IMR-90 (cell line): Measurements from ENCODE around the gene CIROP. TPM values are rescaled to one million over a fixed set of nuclear protein-coding genes. Genes with fewer than 3 reads are reported as not detected.

Experiments
- ATAC-seq: fragments of 200-7000 bp; cut with Tn5 transposase; 2 replicates; pipeline ENCODE4 v1.9.1; 2020; ENCODE audit warnings: low read depth, mild to moderate bottlenecking, moderate library complexity
- BruUV-seq: library from RNA; stranded (reverse); fragments of 400-500 nt; replicated peaks from 2 replicates; lab custom pipeline; 2021; lab: Mats Ljungman, UMichigan
- CTCF ChIA-PET: fragments of 300-600 bp; formaldehyde crosslinking; extraction: SDS; loops from one replicate; lab custom pipeline; 2021; ENCODE audit warnings: antibody characterized with exemption; lab: Yijun Ruan, JAX
- POLR2A ChIA-PET: fragments of 300-600 bp; sonication (Branson Sonifier 250); formaldehyde crosslinking; loops from one replicate; lab custom pipeline; 2022; ENCODE audit warnings: antibody characterized with exemption; ENCODE audit not compliant: unreplicated experiment; lab: Charles Lee
- DNase-seq: peaks from one replicate; pipeline ENCODE4 v3.0.0; 2013
- H2AFZ ChIP-seq: replicated peaks from 2 replicates; pipeline ENCODE3; 2013; ENCODE audit warnings: low read length, mild to moderate bottlenecking; ENCODE audit not compliant: poor library complexity
- H2AK5ac ChIP-seq: 2 replicates; pipeline ENCODE4 v1.6.1; 2013; ENCODE audit warnings: low read depth, low read length, inconsistent platforms
- H2AK9ac ChIP-seq: replicated peaks from 2 replicates; pipeline ENCODE3; 2013; ENCODE audit warnings: mild to moderate bottlenecking, low read depth, low read length, moderate library complexity; ENCODE audit not compliant: poor library complexity
- H2BK120ac ChIP-seq: 2 replicates; pipeline ENCODE4 v1.6.1; 2013; ENCODE audit warnings: low read depth, low read length, inconsistent platforms
- H2BK15ac ChIP-seq: 3 replicates; pipeline ENCODE4 v1.6.1; 2013; ENCODE audit warnings: low read depth, low read length, inconsistent platforms
- H2BK20ac ChIP-seq: 2 replicates; pipeline ENCODE4 v1.6.1; 2013; ENCODE audit warnings: low read depth, mild to moderate bottlenecking, inconsistent platforms, low read length, moderate library complexity
- H2BK5ac ChIP-seq: 2 replicates; pipeline ENCODE4 v1.6.1; 2013; ENCODE audit warnings: mild to moderate bottlenecking, low read depth, low read length, inconsistent platforms; ENCODE audit not compliant: poor library complexity, severe bottlenecking
- H3K14ac ChIP-seq: replicated peaks from 2 replicates; pipeline ENCODE4 v1.6.1; 2013; ENCODE audit warnings: low read depth, low read length, inconsistent platforms
- H3K18ac ChIP-seq: 2 replicates; pipeline ENCODE4 v1.6.1; 2013; ENCODE audit warnings: low read depth, low read length, control low read depth
- H3K23ac ChIP-seq: 2 replicates; pipeline ENCODE4 v1.6.1; 2013; ENCODE audit warnings: low read depth, low read length, inconsistent platforms
- H3K27ac ChIP-seq: 2 replicates; pipeline ENCODE4 v1.5.1; 2013; ENCODE audit warnings: mild to moderate bottlenecking, control low read depth, low read length; ENCODE audit not compliant: insufficient read depth
- H3K27me3 ChIP-seq: 2 replicates; pipeline ENCODE4 v1.6.1; 2013; ENCODE audit warnings: low read length; ENCODE audit not compliant: control insufficient read depth, insufficient read depth
- H3K36me3 ChIP-seq: 2 replicates; pipeline ENCODE4 v1.6.1; 2013; ENCODE audit warnings: low read length, mixed read lengths; ENCODE audit not compliant: control insufficient read depth, insufficient read depth
- H3K4ac ChIP-seq: 2 replicates; pipeline ENCODE4 v1.6.1; 2013; ENCODE audit warnings: low read depth, low read length, inconsistent platforms
- H3K4me1 ChIP-seq: 2 replicates; pipeline ENCODE4 v1.6.1; 2013; ENCODE audit warnings: low read length, mixed read lengths; ENCODE audit not compliant: control insufficient read depth, insufficient read depth
- H3K4me2 ChIP-seq: 2 replicates; pipeline ENCODE4 v1.6.1; 2013; ENCODE audit warnings: low read depth, mild to moderate bottlenecking, control low read depth, low read length, moderate library complexity
- H3K4me3 ChIP-seq: 2 replicates; pipeline ENCODE4 v1.5.1; 2013; ENCODE audit warnings: low read depth, mild to moderate bottlenecking, control low read depth, low read length, moderate library complexity; ENCODE audit not compliant: insufficient read depth
- H3K56ac ChIP-seq: 2 replicates; pipeline ENCODE4 v1.6.1; 2013; ENCODE audit warnings: low read length, inconsistent platforms; ENCODE audit not compliant: insufficient read depth; ENCODE audit errors: extremely low read depth
- H3K79me1 ChIP-seq, 2 experiments: 2 replicates each; pipeline ENCODE4 v1.6.1; 2013; ENCODE audit warnings: low read length in 2 of 2, inconsistent platforms in 1 of 2, low read depth in 1 of 2
- H3K9ac ChIP-seq: 2 replicates; pipeline ENCODE4 v1.6.1; 2013; ENCODE audit warnings: low read depth, low read length, control low read depth
- H3K9me1 ChIP-seq: 2 replicates; pipeline ENCODE4 v1.6.1; 2013; ENCODE audit warnings: low read length, inconsistent platforms; ENCODE audit not compliant: insufficient read depth
- H3K9me3 ChIP-seq: 2 replicates; pipeline ENCODE4 v1.6.1; 2013; ENCODE audit warnings: low read length; ENCODE audit not compliant: control insufficient read depth, insufficient read depth
- H4K20me1 ChIP-seq: 2 replicates; pipeline ENCODE4 v1.6.1; 2013; ENCODE audit warnings: low read length, inconsistent platforms; ENCODE audit not compliant: insufficient read depth
- H4K5ac ChIP-seq: 2 replicates; pipeline ENCODE4 v1.6.1; 2013; ENCODE audit warnings: mild to moderate bottlenecking, low read depth, low read length, control low read depth
- H4K8ac ChIP-seq, 2 experiments: 2 replicates each; pipeline ENCODE4 v1.6.1; 2013; ENCODE audit warnings: low read depth in 2 of 2, low read length in 2 of 2, control low read depth in 1 of 2, inconsistent platforms in 1 of 2
- H4K91ac ChIP-seq: 2 replicates; pipeline ENCODE4 v1.6.1; 2013; ENCODE audit warnings: low read depth, low read length, inconsistent platforms; ENCODE audit not compliant: insufficient read depth
- BHLHE40 ChIP-seq: fragments of 150-350 bp; IDR thresholded peaks from 2 replicates; pipeline ENCODE4 v1.6.1; 2016; ENCODE audit warnings: mild to moderate bottlenecking, low read depth, low read length
- CTCF ChIP-seq: conservative IDR thresholded peaks from 2 replicates; pipeline ENCODE4 v1.5.1; 2012; ENCODE audit warnings: mild to moderate bottlenecking, low read depth, low read length, improper control_type of control experiment
- MAZ ChIP-seq: IDR thresholded peaks from 2 replicates; pipeline ENCODE4 v1.6.1; 2012; ENCODE audit warnings: low read depth, mild to moderate bottlenecking, low read length, improper control_type of control experiment, moderate library complexity, borderline replicate concordance
- MXI1 ChIP-seq: IDR thresholded peaks from 2 replicates; pipeline ENCODE4 v1.6.1; 2012; ENCODE audit warnings: low read depth, mild to moderate bottlenecking, low read length, moderate library complexity, borderline replicate concordance
- NFE2L2 ChIP-seq: fragments of 150-350 bp; IDR thresholded peaks from 2 replicates; pipeline ENCODE4 v1.6.1; 2016; ENCODE audit warnings: low read depth, mild to moderate bottlenecking, low read length
- POLR2A ChIP-seq: IDR thresholded peaks from 2 replicates; pipeline ENCODE4 v1.6.1; 2012; ENCODE audit warnings: mild to moderate bottlenecking, low read depth, low read length
- RAD21 ChIP-seq: IDR thresholded peaks from 2 replicates; pipeline ENCODE4 v1.6.1; 2012; ENCODE audit warnings: low read length, improper control_type of control experiment
- RCOR1 ChIP-seq: IDR thresholded peaks from 2 replicates; pipeline ENCODE4 v1.6.1; 2012; ENCODE audit warnings: mild to moderate bottlenecking, low read length, improper control_type of control experiment; ENCODE audit not compliant: insufficient replicate concordance
- RFX5 ChIP-seq: IDR thresholded peaks from 2 replicates; pipeline ENCODE4 v1.8.0; 2012; ENCODE audit warnings: low read depth, mild to moderate bottlenecking, low read length, moderate library complexity
- WGBS, 2 experiments: methylation state at CpG; one replicate each; pipeline versions ENCODE4 v1.1.5 to v1.1.7; 2013; ENCODE audit warnings: missing lambda C conversion rate in 2 of 2; ENCODE audit not compliant: insufficient read length in 1 of 2; ENCODE audit errors: extremely low coverage in 2 of 2; 5-methylcytosine and 5-hydroxymethylcytosine counted together
- dilution Hi-C: fragments of 300-500 bp; cut with HindIII; formaldehyde crosslinking; loops from one replicate; pipeline ENCODE4 v1.14.3; 2018; ENCODE audit warnings: low sequenced_read_pairs; ENCODE audit not compliant: unreplicated experiment
- in situ Hi-C: fragments of 300-500 bp; cut with MboI; formaldehyde crosslinking; loops from 3 replicates; pipeline ENCODE4 v1.14.3; 2019; ENCODE audit warnings: low sequenced_read_pairs, inconsistent platforms, mixed read lengths
- intact Hi-C: fragments of 100-400 bp; cut with micrococcal nuclease; formaldehyde crosslinking; loops from 2 replicates; pipeline ENCODE4 v1.10.0; 2022
- polyA plus RNA-seq, 3 experiments: library from polyadenylated mRNA; depleted of rRNA; stranded (reverse); fragments of >200 nt; gene quantifications; 2 replicates each; pipeline ENCODE4 v1.2.3, GENCODE V29; 2012; ENCODE audit warnings: low replicate concordance in 1 of 3
- total RNA-seq: library from RNA; depleted of rRNA; stranded (reverse); fragments of >200 nt; gene quantifications from 2 replicates; pipeline ENCODE4 v1.2.3, GENCODE V29; 2012
- TF ChIP-seq, protein P1 (sequence below): fragments of 150-350 bp; IDR thresholded peaks from 2 replicates; pipeline ENCODE4 v1.6.1; 2016; ENCODE audit warnings: low read depth, mild to moderate bottlenecking, low read length, moderate library complexity, borderline replicate concordance

CIROP gene
- total and polyA plus RNA-seq, 2 of the 4 experiments (the other 2 are of a cell fraction), result 0.31 to 0.36 TPM

DNA sequence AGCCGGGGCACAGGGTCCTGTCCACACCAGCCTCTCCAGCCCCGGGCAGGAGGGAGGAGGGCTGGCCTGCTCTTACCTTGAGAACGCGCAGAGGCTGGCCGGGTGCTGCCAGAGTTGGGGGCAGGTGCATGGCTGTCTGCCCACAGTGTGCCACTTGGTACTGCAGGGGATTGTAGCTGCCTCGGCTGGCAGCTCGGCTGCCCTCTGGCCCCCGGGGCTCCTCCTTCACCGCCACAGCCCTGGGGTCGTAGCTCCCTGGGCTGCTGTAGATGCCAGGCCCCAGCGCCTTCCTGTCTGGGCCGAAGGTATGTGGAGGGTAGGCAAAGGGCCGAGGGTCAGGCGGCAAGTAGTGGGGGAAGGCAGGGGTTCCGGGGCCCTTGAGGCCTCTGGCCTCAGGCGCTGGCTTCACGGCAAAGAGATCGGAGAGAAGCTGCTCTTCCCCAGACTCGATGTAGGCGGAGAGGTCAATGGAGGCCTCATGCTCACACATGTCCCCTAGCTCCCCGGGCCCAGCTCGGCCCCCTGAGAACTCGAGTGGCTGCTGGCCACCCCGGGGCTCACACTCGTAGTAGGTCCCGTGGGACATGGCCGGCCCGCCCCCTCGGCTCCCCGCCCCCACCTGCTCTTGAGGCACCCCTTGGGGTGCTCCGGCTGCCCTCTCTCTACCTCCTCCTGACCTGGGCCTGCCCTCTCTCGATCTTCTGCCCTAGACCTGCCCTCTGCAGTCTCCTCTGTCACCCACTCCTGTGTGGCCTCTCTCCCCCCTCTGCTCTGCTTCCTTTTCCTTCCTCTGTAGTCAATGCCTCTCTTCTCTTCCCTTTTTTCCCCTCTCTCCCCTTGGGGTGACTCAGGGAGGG lies 13.9 kb upstream of the CIROP start, which contains the start of gene CEBPE (continued):
- TF ChIP-seq MXI1 (no peak), RAD21 (no peak), BHLHE40 (no peak)

DNA sequence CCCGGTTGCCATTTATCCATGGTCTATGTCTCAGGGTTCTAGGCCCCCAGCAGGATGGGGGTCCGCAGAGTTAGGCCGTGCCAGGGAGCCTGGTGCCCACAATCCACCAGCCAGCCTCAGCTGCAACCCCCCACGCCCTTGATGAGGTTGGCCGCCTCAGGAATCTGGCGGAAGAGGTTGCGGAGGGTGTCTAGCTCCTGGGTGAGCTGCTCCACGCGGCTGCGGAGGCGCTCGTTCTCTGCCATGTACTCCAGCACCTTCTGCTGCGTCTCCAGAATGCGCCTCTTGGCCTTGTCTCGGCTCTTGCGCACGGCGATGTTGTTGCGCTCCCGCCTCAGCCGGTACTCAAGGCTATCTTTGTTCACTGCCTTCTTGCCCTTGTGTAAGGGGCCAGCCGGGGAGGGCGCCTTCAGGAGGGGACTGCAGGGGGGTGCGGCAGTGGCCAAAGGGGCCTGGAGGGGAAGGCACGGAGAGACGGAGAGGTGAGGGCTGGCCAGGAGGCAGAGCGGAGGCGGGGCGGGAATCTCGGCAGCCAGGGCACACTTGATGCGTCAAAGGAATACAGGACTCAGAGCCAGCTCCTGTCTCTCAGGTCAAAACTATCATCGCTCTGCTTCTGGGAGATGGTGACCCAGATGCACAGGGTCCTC lies 12.7 kb upstream of the CIROP start:
- CTCF ChIA-PET, result interaction anchor here (1.5 kb wide), 1 partner anchor 48 kb away, joined by 3 read pairs; no protein-coding TSS in a partner anchor
- Histone ChIP-seq H4K5ac (no peak overlapping the region), H3K56ac (no peak overlapping the region), H3K4me3 (no peak overlapping the region), H2AK9ac (no peak overlapping the region), H2BK120ac (peak overlapping the region; percentile 35), H3K4me1 (peaks cover 32% of the 10 kb centered on the region), H3K9ac (no peak overlapping the region), H3K4me2 (no peak overlapping the region), H2BK20ac (0 out of 2 replicates have a peak overlapping the region, but pooled peaks have one; percentile 37), H3K79me1 (peaks cover 9 to 10% of the 10 kb centered on the region in 2 experiments; a peak in 2 of 4 replicates), H2AFZ (no peak overlapping the region), H3K27me3 (no peaks in the 10 kb centered on the region), H3K14ac (no peak overlapping the region), H2BK15ac (peak overlapping the region; percentile 52; the same call in 1 of the 3 replicates), H4K20me1 (no peaks in the 10 kb centered on the region), H4K91ac (no peak overlapping the region), H2BK5ac (no peak overlapping the region), H3K23ac (no peak overlapping the region), H3K4ac (peak overlapping the region; percentile 73; the same call in 1 of the 2 replicates), H3K27ac (no peak overlapping the region), H3K36me3 (no peaks in the 10 kb centered on the region), H3K18ac (no peak overlapping the region), H4K8ac (no peak overlapping the region), H3K9me1 (peaks cover 35% of the 10 kb centered on the region), H2AK5ac (peak overlapping the region; percentile 32), H3K9me3 (no peaks in the 10 kb centered on the region)
- DNase-seq (no peak), ATAC-seq (no peak)
- BruUV-seq, result no TSS peak
- no peak for TF ChIP-seq POLR2A
- TF ChIP-seq NFE2L2, result no peak
- TF ChIP-seq MXI1, result no peak
- TF ChIP-seq BHLHE40, result no peak
- TF ChIP-seq MAZ, result no peak
- TF ChIP-seq RCOR1, result no peak
- TF ChIP-seq, protein P1, sequence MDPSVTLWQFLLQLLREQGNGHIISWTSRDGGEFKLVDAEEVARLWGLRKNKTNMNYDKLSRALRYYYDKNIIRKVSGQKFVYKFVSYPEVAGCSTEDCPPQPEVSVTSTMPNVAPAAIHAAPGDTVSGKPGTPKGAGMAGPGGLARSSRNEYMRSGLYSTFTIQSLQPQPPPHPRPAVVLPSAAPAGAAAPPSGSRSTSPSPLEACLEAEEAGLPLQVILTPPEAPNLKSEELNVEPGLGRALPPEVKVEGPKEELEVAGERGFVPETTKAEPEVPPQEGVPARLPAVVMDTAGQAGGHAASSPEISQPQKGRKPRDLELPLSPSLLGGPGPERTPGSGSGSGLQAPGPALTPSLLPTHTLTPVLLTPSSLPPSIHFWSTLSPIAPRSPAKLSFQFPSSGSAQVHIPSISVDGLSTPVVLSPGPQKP, result no peak
- TF ChIP-seq CTCF, result no peak
- no peak for TF ChIP-seq RFX5
- in situ Hi-C loops, result loop anchor here (10.0 kb wide), 1 partner anchor 187 kb away; the partner anchor contains the start of genes BCL2L2 and PPP1R3E
- intact Hi-C loops, result no loop called here
- dilution Hi-C loops, result no loop called here
- 94% methylated on average over 29 of the region's 32 CpGs; no CpG with 5 or more reads in 1 of the 2 experiments for WGBS, 2 experiments
- POLR2A ChIA-PET, result no interaction called here
